Endothelial cell of coronary artery (primary cell): Measurements from ENCODE around the gene PRRC2B. TPM values are rescaled to one million over a fixed set of nuclear protein-coding genes. Genes with fewer than 3 reads are reported as not detected.

ENCODE experiments used
- total RNA-seq: library from RNA; depleted of rRNA; stranded (reverse); fragments of >200 nt; gene quantifications from 2 replicates; pipeline ENCODE4 v1.2.3, GENCODE V29; 2014

The PRRC2B gene
- total RNA-seq = 43.9 and 64.5 TPM in 2 replicates

DNA sequence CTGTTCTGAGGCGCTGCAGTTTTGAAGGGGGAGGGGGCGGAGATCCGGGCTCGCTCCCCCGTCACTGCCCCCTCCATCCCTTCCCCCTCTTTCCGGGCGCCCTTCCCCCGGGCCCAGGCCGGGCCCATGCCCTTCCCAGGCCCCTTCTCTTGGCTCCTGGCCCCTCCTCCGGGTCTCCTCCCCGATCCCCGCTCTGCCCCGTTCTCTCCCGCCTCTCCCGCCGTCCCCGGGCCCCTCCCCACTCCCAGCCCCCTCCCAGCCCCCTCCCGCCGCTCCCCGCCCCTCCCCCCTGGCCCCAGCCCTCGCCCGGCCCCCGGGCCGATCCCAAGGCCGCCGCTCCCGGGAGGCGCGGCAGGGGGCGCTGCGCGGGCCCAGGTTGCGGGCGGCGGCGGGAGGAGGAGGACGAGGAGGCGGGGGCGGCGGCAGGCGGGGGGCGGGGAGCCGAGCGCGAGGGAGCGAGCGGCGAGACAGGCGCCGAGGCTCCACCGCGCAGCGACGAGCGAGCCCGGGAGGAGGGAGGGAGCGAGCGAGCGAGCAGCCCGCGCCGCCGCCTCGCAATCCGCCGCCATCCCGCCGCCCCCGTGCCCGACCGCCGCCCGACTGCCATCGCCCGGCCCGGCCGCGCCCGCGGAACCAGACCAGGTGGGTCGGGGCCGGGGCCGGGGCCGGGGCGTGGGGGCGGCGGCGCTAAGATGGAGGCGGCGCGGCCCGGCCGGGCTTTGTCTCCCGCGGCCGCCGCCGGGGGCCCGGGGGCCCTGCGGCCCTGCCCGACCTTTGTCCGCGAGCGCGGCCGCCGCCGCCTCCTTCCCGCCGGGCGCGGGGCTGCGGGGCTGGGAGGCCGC, at the start of gene PRRC2B:
PRRC2B (plus strand) TSS at position 465 of the 842 bp plus-strand sequence. CDS start 36,059 bp downstream, outside the sequence.

DNA sequence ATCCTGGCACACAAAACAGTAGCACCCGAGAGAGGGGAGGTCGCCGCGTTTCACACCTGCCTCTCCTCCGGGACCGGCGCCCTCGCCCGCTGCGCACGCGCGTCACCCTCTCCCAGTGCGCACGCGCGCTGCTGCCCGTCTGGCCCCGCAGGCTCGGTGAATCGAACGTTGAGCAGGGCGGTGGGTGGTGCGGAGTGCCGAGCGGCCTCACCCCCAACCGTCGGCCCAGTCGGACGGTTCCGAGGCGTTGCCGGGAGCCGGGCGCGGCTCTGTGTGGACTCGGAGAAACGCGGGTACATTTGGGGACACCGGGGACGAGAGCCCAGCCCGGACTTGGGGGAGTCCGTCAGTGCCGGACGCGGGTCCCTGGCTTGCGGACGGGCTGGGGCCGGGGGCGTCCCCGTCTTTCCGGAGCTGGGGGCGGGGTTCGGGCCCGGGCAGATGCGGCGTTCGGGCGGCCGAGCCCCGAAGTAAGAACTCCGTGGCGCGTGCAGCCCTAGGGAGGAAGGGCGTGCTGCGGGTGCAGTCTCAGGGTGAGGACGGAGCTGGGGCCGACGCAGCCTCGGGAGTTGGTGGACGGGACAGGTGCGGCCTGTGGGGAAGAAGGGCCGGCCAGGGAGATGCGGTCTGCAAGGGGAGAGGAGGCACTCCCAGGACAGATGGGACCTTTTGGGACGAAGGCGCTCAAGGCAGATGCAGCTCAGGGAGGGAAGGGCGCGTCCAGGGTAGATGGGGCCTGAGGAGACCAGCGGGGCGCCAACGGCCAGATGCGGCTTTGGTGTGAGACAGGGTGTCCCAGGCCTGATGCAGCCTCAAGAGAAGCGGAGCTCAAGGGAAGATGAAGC, 109.1 kb downstream of the PRRC2B start, which contains the start of gene POMT1:
POMT1 (plus strand) TSS at position 138 of the 845 bp plus-strand sequence. CDS start 1,301 bp downstream, outside the sequence.

DNA sequence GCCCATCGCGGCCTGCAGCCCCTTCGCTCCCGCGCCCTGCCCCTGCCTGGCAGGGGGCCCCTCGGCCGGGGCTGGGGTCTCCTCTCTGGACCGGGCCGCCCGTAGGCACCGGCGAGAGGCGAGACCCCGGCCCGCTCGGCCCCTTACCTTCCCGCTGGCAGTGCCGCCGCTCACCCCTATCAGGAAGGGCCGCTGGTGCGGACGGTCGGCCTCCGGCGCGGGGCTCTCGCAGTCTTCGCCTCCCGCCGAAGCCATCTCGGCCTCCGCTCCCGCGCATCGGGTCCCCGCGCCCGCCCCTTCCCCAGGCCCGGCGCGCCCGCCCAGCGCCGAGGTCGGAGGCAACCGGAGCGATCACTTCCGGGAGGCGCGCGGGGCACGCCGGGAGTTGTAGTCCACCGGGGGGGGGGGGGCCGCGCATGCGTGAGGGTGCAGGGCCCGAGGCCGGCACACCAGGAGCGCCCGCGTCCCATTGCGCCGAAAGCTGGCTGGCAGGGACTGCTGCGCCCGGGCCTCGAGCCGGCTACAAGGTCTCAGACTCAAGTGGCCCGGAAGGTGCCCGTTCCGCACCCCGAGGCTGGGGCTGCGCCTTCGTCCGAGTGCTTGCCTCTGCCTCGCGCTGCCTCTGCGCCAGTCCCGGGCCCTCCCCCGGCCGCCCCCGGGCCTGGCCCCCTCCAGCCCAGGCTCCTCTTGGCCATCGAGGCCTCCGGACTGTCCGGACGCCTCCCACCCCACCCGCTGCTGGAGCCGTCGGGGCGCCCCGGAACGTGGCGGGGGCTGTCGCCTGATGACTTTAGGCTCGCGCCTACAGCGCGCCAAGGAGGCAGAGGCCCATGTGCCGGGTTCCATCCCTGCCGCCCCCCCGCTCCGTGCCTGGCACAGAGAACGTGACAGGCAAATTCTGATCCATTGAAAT, 137.3 kb downstream of the PRRC2B start, which contains the start of gene UCK1:
UCK1 (minus strand) TSS at position 344 of the 913 bp plus-strand sequence; CDS start at position 255, 89 bp downstream.

GRCh38 chr9:131545003-131545785, 151.3 kb downstream of the PRRC2B start, which contains the start of gene PRRT1B:
Gene PRRT1B, plus strand, starts transcription at chr9:131545523. Its CDS starts 93 bp downstream, at chr9:131545616.

Other genes starting within 250 kb of the PRRC2B start
- 2.3 and 4.5 TPM in 2 replicates for gene FAM78A, start 117.6 kb upstream of the PRRC2B start, total RNA-seq
- 0.90 and 3.3 TPM in 2 replicates for gene PLPP7, start 104.4 kb upstream of the PRRC2B start, total RNA-seq
- 24.5 and 39.5 TPM in 2 replicates for gene POMT1, start 108.8 kb downstream of the PRRC2B start, total RNA-seq
- 15.8 and 16.6 TPM in 2 replicates for gene UCK1, start 137.2 kb downstream of the PRRC2B start, total RNA-seq
- not detected in 2 replicates for gene PRRT1B, start 151.4 kb downstream of the PRRC2B start, total RNA-seq